ENCODE data around the gene CFAP20. TPM values are rescaled to one million over a fixed set of nuclear protein-coding genes. Genes with fewer than 3 reads are reported as not detected.

The CFAP20 gene
- total RNA-seq, 4 donors from 2014 or later: 23.7 to 88.8 (median 59.2) TPM

- Histone ChIP-seq H3K27ac (no peak overlapping the region), H3K9me3 (no peaks in the 10 kb centered on the region), H3K4me3 (no peak overlapping the region), H3K36me3 (no peaks in the 10 kb centered on the region), H3K27me3 (no peaks in the 10 kb centered on the region), H3K4me1 (peaks cover 10 to 14% of the 10 kb centered on the region in 2 donors)
- no peak for DNase-seq
- TF ChIP-seq CTCF (IDR thresholded peaks at IDR 0.05) (no peak), POLR2A (IDR thresholded peaks at IDR 0.05) (no peak)
- intact Hi-C loops (cut with DNase I; ENCODE audit: low total_unique reads): no loop called here
Observed at GRCh38 chr16:58116081-58116480, 13.1 kb downstream of the CFAP20 start.

GRCh38 chr16:58114827-58115825 lies 14.1 kb downstream of the CFAP20 start:
- no peak for DNase-seq
- Histone ChIP-seq H3K9me3 (no peaks in the 10 kb centered on the region), H3K27me3 (no peaks in the 10 kb centered on the region), H3K4me1 (peaks cover 2 to 8% of the 10 kb centered on the region in 2 donors), H3K27ac (peak overlapping the region in 1 of 2 donors; percentile 37), H3K36me3 (no peaks in the 10 kb centered on the region), H3K4me3 (no peak overlapping the region)
- intact Hi-C loops (cut with DNase I; ENCODE audit: low total_unique reads): no loop called here
- TF ChIP-seq CTCF (IDR thresholded peaks at IDR 0.05) (no peak), POLR2A (IDR thresholded peaks at IDR 0.05) (no peak)

GRCh38 chr16:58111302-58111627 lies 17.9 kb downstream of the CFAP20 start:
- intact Hi-C loops (cut with DNase I; ENCODE audit: low total_unique reads): no loop called here
- Histone ChIP-seq H3K4me1 (peaks cover 0 to 4% of the 10 kb centered on the region in 2 donors), H3K9me3 (no peaks in the 10 kb centered on the region), H3K4me3 (no peak overlapping the region), H3K36me3 (no peaks in the 10 kb centered on the region), H3K27me3 (no peaks in the 10 kb centered on the region), H3K27ac (no peak overlapping the region)
- DNase-seq: no peak
- TF ChIP-seq POLR2A (IDR thresholded peaks at IDR 0.05): no peak
- no peak for TF ChIP-seq CTCF (IDR thresholded peaks at IDR 0.05)

GRCh38 chr16:58110571-58111301 lies 18.4 kb downstream of the CFAP20 start:
- no peak overlapping the region for H3K27ac ChIP-seq
- no peaks in the 10 kb centered on the region for H3K9me3 ChIP-seq
- no peaks in the 10 kb centered on the region for H3K36me3 ChIP-seq
- H3K4me3 ChIP-seq: no peak overlapping the region
- DNase-seq: no peak
- no peaks in the 10 kb centered on the region for H3K27me3 ChIP-seq
- TF ChIP-seq POLR2A (IDR thresholded peaks at IDR 0.05): no peak
- no peak for TF ChIP-seq CTCF (IDR thresholded peaks at IDR 0.05)
- intact Hi-C loops (cut with DNase I; ENCODE audit: low total_unique reads): no loop called here
- H3K4me1 ChIP-seq: no peaks in the 10 kb centered on the region

- Histone ChIP-seq H3K27me3 (no peaks in the 10 kb centered on the region), H3K27ac (no peak overlapping the region), H3K4me1 (no peaks in the 10 kb centered on the region), H3K9me3 (no peaks in the 10 kb centered on the region), H3K36me3 (no peaks in the 10 kb centered on the region), H3K4me3 (no peak overlapping the region)
- intact Hi-C loops (cut with DNase I; ENCODE audit: low total_unique reads): no loop called here
- TF ChIP-seq POLR2A (IDR thresholded peaks at IDR 0.05) (no peak), CTCF (IDR thresholded peaks at IDR 0.05) (no peak)
- no peak for DNase-seq
Observed at GRCh38 chr16:58109881-58110280, 19.3 kb downstream of the CFAP20 start.
